ENCODE results near the gene SRGAP2C.

The SRGAP2C gene

DNA sequence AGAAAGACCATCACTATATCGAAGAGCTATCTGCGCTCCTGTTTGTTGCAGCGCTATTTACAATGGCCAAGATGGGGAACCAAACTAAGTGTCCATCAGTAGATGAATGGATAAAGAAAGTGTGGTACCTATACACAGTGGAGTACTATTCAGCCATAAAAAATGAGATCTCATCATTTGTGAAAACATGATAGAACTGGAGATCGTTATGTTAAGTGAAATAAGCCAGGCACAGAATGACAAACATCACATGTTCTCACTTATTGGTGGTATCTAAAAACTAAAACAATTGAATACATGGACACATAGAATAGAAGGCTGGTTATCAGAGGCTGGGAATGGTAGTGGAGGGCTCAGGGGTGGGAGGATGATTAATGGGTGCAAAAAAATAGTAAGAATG lies 256.2 kb downstream of the SRGAP2C start:
- Histone ChIP-seq H3K4me3 (no peak overlapping the region), H3K27me3 (no peaks in the 10 kb centered on the region), H4K20me1 (no peaks in the 10 kb centered on the region), H3K36me3 (no peaks in the 10 kb centered on the region), H3K4me2 (no peak overlapping the region), H3K9me3 (replicated peaks in 1 of 11) (peaks cover 0 to 12% (median 3%) of the 10 kb centered on the region in 11 experiments; a peak in 5 of 22 replicates), H3K9ac (no peak overlapping the region), H3K27ac (no peak overlapping the region), H3K4me1 (peaks cover 0 to 21% (median 6%) of the 10 kb centered on the region in 10 experiments; a peak in 11 of 20 replicates)
- TF ChIP-seq Cebpa-rat (IDR thresholded peaks at IDR 0.05), result no peak
